Measurements from ENCODE around the gene MATN4.

The MATN4 gene

GRCh38 chr20:45340236-45340847 is 32.2 kb upstream of the MATN4 start:
- DNase-seq: no peak

GRCh38 chr20:45339799-45340198 is 31.7 kb upstream of the MATN4 start:
- DNase-seq: no peak

GRCh38 chr20:45339084-45339483 is 31.0 kb upstream of the MATN4 start:
- no peak for DNase-seq

GRCh38 chr20:45338121-45339030 is 30.3 kb upstream of the MATN4 start:
- peak; percentile 42 for DNase-seq

GRCh38 chr20:45337367-45338120 is 29.4 kb upstream of the MATN4 start:
- DNase-seq: peak; percentile 90

- peak; percentile 76 for DNase-seq
Observed at GRCh38 chr20:45336530-45337366, 28.6 kb upstream of the MATN4 start.

GRCh38 chr20:45330476-45330875 is 22.4 kb upstream of the MATN4 start:
- no peak for DNase-seq

GRCh38 chr20:45329497-45330319 is 21.6 kb upstream of the MATN4 start:
- DNase-seq: no peak

GRCh38 chr20:45328451-45328850 is 20.4 kb upstream of the MATN4 start:
- DNase-seq: no peak

- no peak for DNase-seq
Observed at GRCh38 chr20:45325371-45325770, 17.3 kb upstream of the MATN4 start.

- DNase-seq: no peak
Observed at GRCh38 chr20:45323731-45324130, 15.6 kb upstream of the MATN4 start.

GRCh38 chr20:45322952-45323383 is 14.9 kb upstream of the MATN4 start:
- DNase-seq: no peak

- DNase-seq: no peak
Observed at GRCh38 chr20:45320948-45321595, 13.0 kb upstream of the MATN4 start.

- no peak for DNase-seq
Observed at GRCh38 chr20:45318948-45319347, 10.8 kb upstream of the MATN4 start.

- no peak for DNase-seq
Observed at GRCh38 chr20:45318386-45318939, 10.4 kb upstream of the MATN4 start.

GRCh38 chr20:45317826-45318225 is 9.7 kb upstream of the MATN4 start:
- DNase-seq: no peak

GRCh38 chr20:45316150-45317080 is 8.3 kb upstream of the MATN4 start:
- no peak for DNase-seq

GRCh38 chr20:45315672-45316071 is 7.6 kb upstream of the MATN4 start:
- no peak for DNase-seq

- no peak for DNase-seq
Observed at GRCh38 chr20:45313943-45314342, 5.8 kb upstream of the MATN4 start.

Measured in fibroblast of skin of right quadriceps (primary cell).